HFF-Myc (cell line): Measurements from ENCODE around the gene EVC.

Experiments used
- DNase-seq: peaks from one replicate; pipeline ENCODE4 v3.0.0-alpha.2; 2011; ENCODE audit warnings: low read depth; ENCODE audit errors: extremely low read depth
- H3K4me3 ChIP-seq: replicated peaks from 2 replicates; pipeline ENCODE4 v1.5.1; 2011; ENCODE audit warnings: low read depth, mild to moderate bottlenecking, control low read depth, low read length
- CTCF ChIP-seq: IDR thresholded peaks from 2 replicates; pipeline ENCODE4 v1.5.1; 2012; ENCODE audit warnings: mild to moderate bottlenecking, low read depth, low read length, control low read depth; ENCODE audit errors: missing control alignments

The EVC gene

DNA sequence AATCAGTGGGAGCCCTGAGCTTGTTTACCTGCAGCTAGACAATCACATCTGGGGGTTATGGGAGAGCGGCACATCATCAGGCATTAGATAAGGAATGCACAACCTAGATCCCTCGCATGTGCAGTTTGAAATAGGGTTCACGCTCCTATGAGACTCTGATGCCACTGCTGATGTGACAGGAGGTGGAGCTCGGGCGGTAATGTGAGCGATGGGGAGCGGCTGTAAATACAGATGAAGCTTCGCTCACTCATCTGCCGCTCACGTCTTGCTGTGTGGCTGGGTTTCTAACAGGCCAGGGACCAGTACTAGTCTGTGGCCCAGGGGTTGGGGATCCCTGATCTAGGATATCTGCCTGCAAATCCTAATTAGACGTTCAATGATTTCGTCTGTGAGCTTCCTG is 91.6 kb downstream of the EVC start:
- no peak for DNase-seq
- TF ChIP-seq CTCF = no peak
- no peak overlapping the region for H3K4me3 ChIP-seq

DNA sequence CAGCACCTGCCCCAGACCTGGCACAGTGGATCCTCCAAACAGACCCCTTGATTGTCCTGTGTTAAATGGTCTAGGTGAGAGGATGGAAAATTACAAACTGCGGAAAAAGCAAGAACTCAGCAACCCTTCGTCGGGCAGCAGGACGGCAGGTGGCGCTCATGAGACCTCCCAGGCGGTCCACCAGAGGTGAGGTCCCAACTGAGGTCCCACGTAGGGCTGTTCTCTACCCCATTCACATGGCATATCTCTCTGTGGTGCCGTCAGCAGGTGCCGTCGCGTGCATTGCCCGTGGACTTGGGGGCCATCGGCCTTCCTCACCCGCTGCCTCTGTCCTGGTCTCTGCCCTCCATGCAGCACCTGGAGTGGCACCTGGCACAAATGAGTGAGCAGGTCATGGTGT is 93.7 kb downstream of the EVC start:
- no peak overlapping the region for H3K4me3 ChIP-seq
- no peak for TF ChIP-seq CTCF
- DNase-seq = no peak

DNA sequence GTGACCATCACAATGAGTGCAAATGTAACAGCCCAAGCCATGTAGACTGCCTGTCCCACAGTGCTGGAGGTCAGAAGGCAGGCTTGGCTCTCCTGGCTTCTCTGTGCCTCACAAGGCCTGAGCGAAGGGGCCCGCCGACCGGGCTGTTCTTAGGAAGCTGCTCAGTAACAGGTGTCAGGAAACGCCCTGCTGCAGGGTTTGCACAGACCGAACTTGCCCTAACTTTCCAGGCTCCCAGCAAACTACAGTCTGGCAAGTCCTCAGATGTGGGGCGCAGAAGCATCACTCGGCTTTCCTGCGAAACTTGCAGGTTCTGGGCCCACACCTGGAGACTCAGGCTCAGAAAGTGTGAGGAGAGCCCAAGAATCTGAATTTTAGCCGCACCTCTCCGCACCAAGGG is 94.3 kb downstream of the EVC start:
- no peak for TF ChIP-seq CTCF
- DNase-seq = no peak
- H3K4me3 ChIP-seq = no peak overlapping the region

DNA sequence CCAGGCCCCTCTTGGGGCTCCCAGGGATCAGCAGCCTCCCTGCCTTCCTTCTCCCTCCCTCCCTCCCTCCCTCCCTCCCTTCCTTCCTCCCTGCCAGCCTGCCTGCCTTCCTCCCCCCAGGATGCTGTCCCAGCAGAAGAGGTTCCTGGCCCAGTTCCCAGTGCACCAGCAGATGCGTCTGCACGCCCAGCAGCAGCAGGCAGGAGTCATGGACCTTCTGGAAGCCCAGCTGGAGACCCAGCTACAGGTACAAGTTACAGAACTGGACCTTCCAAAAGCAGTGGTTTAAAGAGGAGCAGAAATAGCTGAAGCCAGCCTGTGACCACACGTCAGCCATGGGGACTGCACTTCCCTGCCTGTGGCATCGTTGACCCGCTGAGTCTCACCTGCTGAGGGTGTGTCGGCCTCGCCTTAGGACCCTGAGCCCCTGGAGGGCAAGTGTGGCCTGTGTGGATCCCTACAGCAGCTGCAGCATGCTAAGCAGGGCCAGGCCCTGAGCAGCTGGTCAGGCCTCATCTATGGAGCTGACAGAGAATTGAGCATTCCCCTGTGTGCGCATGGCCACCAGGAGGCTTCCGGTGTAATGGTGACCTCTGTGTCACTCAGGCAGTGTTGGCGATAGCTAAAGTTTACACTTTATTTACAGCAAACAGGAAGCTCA is 97.2 kb downstream of the EVC start:
- no peak for TF ChIP-seq CTCF
- H3K4me3 ChIP-seq = no peak overlapping the region
- no peak for DNase-seq

DNA sequence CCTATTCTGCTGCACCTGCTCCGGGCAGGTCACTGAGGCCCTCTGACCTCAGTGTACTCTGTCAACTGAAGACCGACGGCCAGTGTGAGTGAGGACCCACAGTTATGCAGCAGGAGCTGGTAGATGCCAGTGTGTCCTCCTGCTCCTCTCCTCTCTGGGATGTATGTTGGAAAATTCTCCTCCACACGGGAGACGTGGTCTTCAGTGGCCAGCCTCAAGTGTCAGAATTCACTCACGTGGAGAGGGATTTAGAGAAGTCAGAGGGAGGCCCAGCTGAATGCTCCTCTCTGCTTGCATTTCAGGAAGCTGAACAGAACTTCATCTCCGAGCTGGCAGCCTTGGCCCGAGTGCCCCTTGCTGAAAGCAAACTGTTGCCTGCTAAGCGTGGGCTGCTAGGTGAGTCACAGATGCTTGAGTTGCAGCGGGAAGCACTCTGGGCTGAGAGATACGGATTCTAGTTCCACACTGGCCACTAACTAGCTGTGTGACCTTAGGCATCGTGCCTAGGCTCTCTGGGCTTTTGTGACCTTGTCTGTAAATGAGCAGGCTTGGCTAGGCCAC is 98.3 kb downstream of the EVC start:
- DNase-seq = no peak
- H3K4me3 ChIP-seq = no peak overlapping the region
- no peak for TF ChIP-seq CTCF

- DNase-seq = no peak
- no peak for TF ChIP-seq CTCF
- H3K4me3 ChIP-seq = no peak overlapping the region
Observed at GRCh38 chr4:5810151-5810550, 99.2 kb downstream of the EVC start.
